ENCODE measurements around the gene FITM1. TPM values are rescaled to one million over a fixed set of nuclear protein-coding genes. Genes with fewer than 3 reads are reported as not detected.

FITM1 gene
- total RNA-seq, 1 experiment from 2014 or later: 0.46 TPM

DNA sequence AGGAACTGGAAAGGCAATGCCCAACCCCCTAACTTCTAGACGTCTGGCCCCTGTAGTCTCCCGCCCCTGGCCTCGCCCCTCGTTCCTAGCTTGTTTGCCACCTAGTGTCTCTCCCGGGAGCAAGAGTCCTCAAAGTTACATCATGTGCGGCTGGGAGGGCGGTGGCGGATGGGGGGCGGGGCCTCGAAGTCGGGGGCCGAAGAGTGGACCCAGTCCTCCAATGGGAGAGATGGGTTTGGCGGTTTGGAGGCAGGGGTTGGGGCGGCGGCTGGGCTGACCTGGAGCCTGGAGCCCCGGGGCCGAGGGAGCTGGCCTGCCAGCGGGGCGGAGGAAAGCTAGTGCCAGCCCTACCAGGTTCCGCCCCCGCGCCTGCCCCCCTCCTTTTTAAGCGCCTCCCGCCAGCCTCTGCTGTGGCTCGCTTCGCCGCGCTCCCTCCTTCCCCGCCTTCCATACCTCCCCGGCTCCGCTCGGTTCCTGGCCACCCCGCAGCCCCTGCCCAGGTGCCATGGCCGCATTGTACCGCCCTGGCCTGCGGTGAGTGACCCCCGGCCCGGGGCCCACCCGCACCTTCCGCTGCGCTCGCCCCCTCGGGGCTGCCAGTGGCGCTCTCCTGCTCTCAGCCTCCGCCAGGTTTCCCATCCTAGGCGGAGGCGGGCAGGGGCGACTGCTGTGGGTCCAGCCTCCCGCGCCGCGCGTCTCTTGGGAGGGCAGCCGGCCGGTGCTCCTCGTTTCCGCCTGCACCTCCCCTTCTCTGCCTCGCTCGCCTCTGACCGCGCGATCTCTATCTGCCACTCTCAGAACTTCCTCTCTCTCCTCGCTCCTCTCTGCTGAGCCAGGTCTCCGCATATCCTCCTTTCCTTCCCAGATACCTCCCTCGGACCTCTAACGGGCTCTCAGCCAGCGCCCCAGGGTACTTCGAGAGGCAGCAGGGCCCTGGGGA lies 36.3 kb upstream of the FITM1 start, which contains the start of gene PCK2:
PCK2 (plus strand) TSS at position 411 of the 940 bp plus-strand sequence; CDS start at position 506, 95 bp downstream.
- Histone ChIP-seq H3K27ac (ENCODE audit: low read length) (peak within 1 kb of the TSS; percentile 85), H3K4me1 (ENCODE audit: control insufficient read depth, insufficient read depth, low read length) (peaks cover 5% of the 10 kb centered on the region; the same call in 1 of the 2 replicates), H3K27me3 (ENCODE audit: control insufficient read depth, insufficient read depth, low read length) (no peaks in the 10 kb centered on the region), H3K9me3 (ENCODE audit: control insufficient read depth, insufficient read depth, low read depth, low read length) (no peaks in the 10 kb centered on the region), H3K36me3 (ENCODE audit: control insufficient read depth, insufficient read depth, low read length) (no peaks in the 10 kb centered on the region; the same call in 1 of the 2 replicates), H3K4me3 (ENCODE audit: low read depth in 2 of 2, low read length in 2 of 2) (peak within 1 kb of the TSS; percentile 84 to 93)
- BruUV-seq (replicated peaks): no TSS peak
- ATAC-seq (peak; percentile 91), DNase-seq (ENCODE audit: low read depth, low spot score) (no peak)
- CTCF ChIA-PET: interaction anchor here (0.5 to 1.2 kb wide), 4 partner anchors 15 to 793 kb away, joined by 3 to 6 read pairs (median 3); no protein-coding TSS in a partner anchor
- in situ Hi-C loops (cut with HindIII; ENCODE audit: low pct_unique_long_range_greater_than_20kb, low sequenced_read_pairs) (no loop called here), intact Hi-C loops (cut with micrococcal nuclease; ENCODE audit: unreplicated experiment) (no loop called here)
- TF ChIP-seq POLR2AphosphoS5 (IDR thresholded peaks at IDR 0.05; ENCODE audit: low read depth, low read length): peak; percentile 67
- TF ChIP-seq SIN3A (IDR thresholded peaks at IDR 0.05; ENCODE audit: borderline replicate concordance, insufficient read depth, low read depth, low read length): 0 out of 2 replicates have a peak, but pooled peaks have one; percentile 68
- TF ChIP-seq TCF7L2 (IDR thresholded peaks at IDR 0.05; ENCODE audit: low read depth, low read length): no peak
- POLR2A ChIA-PET: interaction anchor here (0.5 to 0.6 kb wide), 2 partner anchors 230 to 506 kb away, joined by 6 to 7 read pairs; no protein-coding TSS in a partner anchor

- TF ChIP-seq SIN3A (IDR thresholded peaks at IDR 0.05; ENCODE audit: borderline replicate concordance, insufficient read depth, low read depth, low read length) (no peak), REST (IDR thresholded peaks at IDR 0.05; ENCODE audit: insufficient read depth in 1 of 2, low read depth in 2 of 2, low read length in 1 of 2) (no peak)
- CTCF ChIA-PET: interaction anchor here (0.7 kb wide), 1 partner anchor 37 kb away, joined by 3 read pairs; no protein-coding TSS in a partner anchor
- Histone ChIP-seq H3K9me3 (ENCODE audit: control insufficient read depth, insufficient read depth, low read depth, low read length) (no peaks in the 10 kb centered on the region), H3K27ac (ENCODE audit: low read length) (peak overlapping the region; percentile 85), H3K36me3 (ENCODE audit: control insufficient read depth, insufficient read depth, low read length) (no peaks in the 10 kb centered on the region; the same call in 1 of the 2 replicates), H3K4me3 (ENCODE audit: low read depth in 2 of 2, low read length in 2 of 2) (peak overlapping the region; percentile 84 to 93), H3K4me1 (ENCODE audit: control insufficient read depth, insufficient read depth, low read length) (peaks cover 5% of the 10 kb centered on the region; the same call in 1 of the 2 replicates), H3K27me3 (ENCODE audit: control insufficient read depth, insufficient read depth, low read length) (no peaks in the 10 kb centered on the region)
- BruUV-seq (replicated peaks): no TSS peak
- in situ Hi-C loops (cut with HindIII; ENCODE audit: low pct_unique_long_range_greater_than_20kb, low sequenced_read_pairs): no loop called here
- intact Hi-C loops (cut with micrococcal nuclease; ENCODE audit: unreplicated experiment): no loop called here
- POLR2A ChIA-PET: interaction anchor here (0.5 kb wide), 1 partner anchor 507 kb away, joined by 6 read pairs; no protein-coding TSS in a partner anchor
- ATAC-seq (peak; percentile 15), DNase-seq (ENCODE audit: low read depth, low spot score) (no peak)
These were observed 35.6 kb upstream of the FITM1 start for GRCh38 chr14:24094841-24095270.

Data from Panc1 (cell line).